ENCODE measurements around the gene HOXC13. TPM values are rescaled to one million over a fixed set of nuclear protein-coding genes. Genes with fewer than 3 reads are reported as not detected.

HOXC13 gene
- total RNA-seq, 1 donor: not detected

GRCh38 chr12:53971129-53971528 lies 32.5 kb downstream of the HOXC13 start:
- no peak for TF ChIP-seq CTCF (IDR thresholded peaks at IDR 0.05; ENCODE audit: insufficient read depth, low read length)
- no peak for DNase-seq (ENCODE audit: low read depth)
- H3K4me3 ChIP-seq (ENCODE audit: low read depth, low read length): no peak overlapping the region

- no peak for TF ChIP-seq CTCF (IDR thresholded peaks at IDR 0.05; ENCODE audit: insufficient read depth, low read length)
- no peak for DNase-seq (ENCODE audit: low read depth)
- no peak overlapping the region for H3K4me3 ChIP-seq (ENCODE audit: low read depth, low read length)
These were observed 33.1 kb downstream of the HOXC13 start for GRCh38 chr12:53971686-53972085.

GRCh38 chr12:53972152-53972702 lies 33.6 kb downstream of the HOXC13 start:
- TF ChIP-seq CTCF (IDR thresholded peaks at IDR 0.05; ENCODE audit: insufficient read depth, low read length): no peak
- H3K4me3 ChIP-seq (ENCODE audit: low read depth, low read length): no peak overlapping the region
- DNase-seq (ENCODE audit: low read depth): no peak

- DNase-seq (ENCODE audit: low read depth): no peak
- no peak within 1 kb of the TSS for H3K4me3 ChIP-seq (ENCODE audit: low read depth, low read length)
- no peak for TF ChIP-seq CTCF (IDR thresholded peaks at IDR 0.05; ENCODE audit: insufficient read depth, low read length)
These were observed 34.1 kb downstream of the HOXC13 start, which contains the start of gene HOXC11 for GRCh38 chr12:53972722-53973235. HOXC11 (plus strand) TSS chr12:53973126; CDS start chr12:53973242, 116 bp downstream.

GRCh38 chr12:53973236-53974042 lies 34.8 kb downstream of the HOXC13 start:
- DNase-seq (ENCODE audit: low read depth): no peak
- H3K4me3 ChIP-seq (ENCODE audit: low read depth, low read length): no peak overlapping the region
- TF ChIP-seq CTCF (IDR thresholded peaks at IDR 0.05; ENCODE audit: insufficient read depth, low read length): no peak

- H3K4me3 ChIP-seq (ENCODE audit: low read depth, low read length): no peak within 1 kb of the TSS
- TF ChIP-seq CTCF (IDR thresholded peaks at IDR 0.05; ENCODE audit: insufficient read depth, low read length): no peak
- DNase-seq (ENCODE audit: low read depth): no peak
These were observed 35.7 kb downstream of the HOXC13 start, which contains the start of gene HOTAIR for GRCh38 chr12:53974084-53975063. HOTAIR (minus strand) TSS chr12:53974954.

Data from fibroblast of the aortic adventitia (primary cell).